Cardiac septum (tissue), 1 donor: ENCODE data around the gene TAPT1. TPM values are rescaled to one million over a fixed set of nuclear protein-coding genes. Genes with fewer than 3 reads are reported as not detected.

ENCODE experiments used
- DNase-seq: peaks from one replicate; pipeline ENCODE4 v3.0.0-alpha.2; 2020; ENCODE audit warnings: low spot score
- intact Hi-C: fragments of 100-400 bp; cut with DNase I; formaldehyde crosslinking; loops from one replicate; pipeline ENCODE4 v1.14.0; 2022
- total RNA-seq: library from RNA; stranded (reverse); fragmentation: NEBNext Ultra II Directional; extraction: Animal tissue kit (Norgen Biotek cat#: 25700); gene quantifications from one replicate; pipeline ENCODE4 v1.2.1, GENCODE V29; 2021
- donor health status: DM: no; HTN: no; CAD: no.

Gene TAPT1
- total RNA-seq, 1 donor from 2014 or later = 44.8 TPM

GRCh38 chr4:16253127-16253960, 27.1 kb upstream of the TAPT1 start:
- intact Hi-C loops = no loop called here
- no peak for DNase-seq

DNA sequence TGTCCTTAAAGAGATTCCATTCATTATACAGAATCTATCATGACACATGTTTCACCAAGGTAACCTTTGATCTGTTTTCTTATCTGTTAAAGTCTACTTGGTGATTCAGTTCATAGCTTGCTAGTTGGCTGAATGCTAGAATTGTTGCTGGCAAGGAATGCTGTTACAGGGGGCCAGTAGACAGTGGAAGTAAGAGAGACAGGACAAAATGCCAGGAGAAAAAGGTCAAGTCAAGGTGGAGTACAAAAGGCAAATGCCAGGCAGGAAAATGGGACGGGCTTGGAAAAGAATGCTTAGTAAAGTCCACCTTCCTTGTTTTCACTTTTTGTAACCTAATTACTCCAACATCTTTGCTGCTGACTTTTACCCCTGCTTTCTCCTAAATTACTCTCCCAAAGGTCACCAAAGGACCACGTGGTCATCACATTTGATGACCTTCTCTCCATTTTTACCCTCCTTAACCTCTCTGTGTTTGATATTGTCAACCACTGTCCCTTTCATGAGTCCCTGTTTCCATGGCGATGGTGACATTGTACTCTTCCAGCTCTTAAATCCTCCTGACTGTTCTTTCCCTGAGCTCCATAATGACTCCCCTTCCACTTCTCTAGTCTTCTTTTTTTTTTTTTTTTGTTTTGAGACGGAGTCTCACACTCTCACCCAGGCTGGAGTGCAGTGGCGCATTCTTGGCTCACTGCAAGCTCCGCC, 24.5 kb upstream of the TAPT1 start:
- intact Hi-C loops = no loop called here
- no peak for DNase-seq

- intact Hi-C loops = no loop called here
- DNase-seq = no peak
Measured at GRCh38 chr4:16248605-16249004, 22.3 kb upstream of the TAPT1 start.

DNA sequence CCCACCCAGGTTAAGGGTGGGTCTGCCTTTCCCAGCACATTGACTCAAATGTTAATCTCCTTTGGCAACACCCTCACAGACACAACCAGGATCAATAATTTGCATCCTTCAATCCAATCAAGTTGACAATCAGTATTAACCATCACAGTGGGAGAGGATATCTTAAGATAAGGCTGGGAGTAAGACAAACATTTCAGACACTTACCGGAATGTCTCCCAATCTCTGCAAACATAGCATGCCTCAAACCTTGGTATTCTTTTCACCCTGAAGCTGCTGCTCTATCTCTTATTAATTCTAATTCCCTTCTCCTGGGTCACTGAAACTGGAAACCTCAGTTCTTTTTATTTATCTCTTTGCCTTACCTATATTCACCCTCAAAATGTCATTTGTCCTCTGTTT, 19.0 kb upstream of the TAPT1 start:
- intact Hi-C loops = no loop called here

GRCh38 chr4:16243285-16243684, 17.0 kb upstream of the TAPT1 start:
- no peak for DNase-seq
- intact Hi-C loops = no loop called here

More for the DNA sequence above, 19.0 kb upstream of the TAPT1 start:
- no peak for DNase-seq

GRCh38 chr4:16240300-16240699, 14.0 kb upstream of the TAPT1 start:
- no peak for DNase-seq
- intact Hi-C loops = no loop called here

DNA sequence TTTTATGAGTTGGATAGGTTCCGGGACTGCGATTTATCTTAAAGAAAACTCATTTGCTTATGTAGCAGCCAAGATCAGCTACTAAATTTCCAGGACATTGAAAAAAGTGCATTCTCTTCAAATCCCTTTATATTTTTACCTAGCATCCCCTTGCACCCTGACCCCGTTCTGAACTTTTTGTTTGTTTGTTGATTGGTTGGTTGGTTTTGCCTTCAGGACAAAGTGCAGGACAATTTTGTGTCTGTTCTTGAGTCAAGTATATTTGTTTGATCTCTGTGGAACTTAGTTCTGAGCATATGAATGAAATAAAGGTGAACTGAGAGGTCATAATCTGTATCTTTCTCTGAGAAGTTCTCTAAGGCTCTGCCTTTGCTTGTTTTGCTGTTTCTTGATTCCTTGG, 12.8 kb upstream of the TAPT1 start:
- no peak for DNase-seq
- intact Hi-C loops = no loop called here

DNA sequence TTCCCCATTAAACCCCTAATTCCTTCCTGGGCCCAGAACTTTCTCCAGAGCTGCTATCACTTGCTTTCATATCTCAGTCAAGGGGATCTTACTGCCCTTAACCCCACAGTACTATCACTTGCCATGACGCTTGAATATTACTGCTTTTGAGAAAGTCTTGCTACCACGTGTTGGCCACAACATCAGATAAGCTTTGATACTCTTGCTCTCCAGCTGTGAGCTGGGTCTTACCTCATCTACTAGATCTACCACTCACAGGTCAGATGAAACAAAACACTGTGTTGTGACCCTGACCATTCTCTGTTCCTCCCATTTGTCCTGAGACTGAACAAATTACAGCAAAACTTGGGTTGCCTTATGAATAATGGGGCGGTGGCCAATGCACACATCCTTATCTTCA, 12.1 kb upstream of the TAPT1 start:
- DNase-seq = no peak
- intact Hi-C loops = no loop called here

GRCh38 chr4:16237715-16238114, 11.4 kb upstream of the TAPT1 start:
- no peak for DNase-seq
- intact Hi-C loops = no loop called here

DNA sequence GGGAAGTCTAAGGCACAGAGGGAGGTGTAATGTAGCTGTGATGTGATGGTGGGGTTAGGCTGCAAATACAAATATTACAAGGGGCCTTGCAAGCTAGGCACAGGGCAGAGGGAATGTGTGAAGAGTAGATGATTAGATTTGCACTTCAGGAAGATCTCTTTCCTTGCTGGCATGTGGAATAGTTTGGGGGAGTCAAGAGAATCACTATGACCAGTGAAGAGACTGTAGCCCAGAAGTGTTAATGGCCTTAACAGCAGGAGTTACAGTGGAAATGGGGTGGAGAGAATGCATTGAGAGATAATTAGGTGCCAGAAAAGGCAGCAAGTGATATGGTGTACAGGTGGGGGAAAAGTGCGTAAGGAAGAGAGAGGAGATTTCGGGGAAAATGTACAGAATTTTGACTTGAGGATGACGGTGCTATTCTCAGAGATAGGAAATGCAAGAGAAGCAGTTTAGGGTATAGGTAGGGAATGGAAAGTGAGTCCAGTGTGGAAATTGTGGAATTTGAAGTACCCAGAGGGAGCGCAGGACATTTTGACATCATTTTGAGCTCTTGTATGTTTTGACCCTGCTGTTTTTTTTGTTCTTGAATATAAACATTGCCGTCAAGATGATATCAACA, 10.2 kb upstream of the TAPT1 start:
- intact Hi-C loops = no loop called here
- DNase-seq = no peak

DNA sequence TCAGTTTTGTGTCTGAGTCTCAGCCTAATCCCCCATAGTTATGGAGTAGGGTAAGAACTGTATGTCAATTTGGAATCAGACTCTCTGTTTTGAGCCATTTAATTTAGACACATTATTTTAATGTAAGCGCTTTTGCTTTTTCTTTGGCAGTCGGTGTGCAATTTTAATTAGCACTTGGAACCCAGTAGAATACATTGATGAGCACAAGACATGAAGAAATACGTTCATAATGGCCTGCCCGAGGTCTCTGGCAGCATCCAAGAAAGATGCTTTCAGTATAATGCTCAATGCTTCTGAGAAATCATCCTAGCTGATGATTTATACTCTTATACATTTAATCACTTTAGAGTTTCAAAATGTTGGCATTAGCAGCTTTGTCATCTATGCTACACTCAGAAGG, 8.9 kb upstream of the TAPT1 start:
- DNase-seq = no peak
- intact Hi-C loops = no loop called here

DNA sequence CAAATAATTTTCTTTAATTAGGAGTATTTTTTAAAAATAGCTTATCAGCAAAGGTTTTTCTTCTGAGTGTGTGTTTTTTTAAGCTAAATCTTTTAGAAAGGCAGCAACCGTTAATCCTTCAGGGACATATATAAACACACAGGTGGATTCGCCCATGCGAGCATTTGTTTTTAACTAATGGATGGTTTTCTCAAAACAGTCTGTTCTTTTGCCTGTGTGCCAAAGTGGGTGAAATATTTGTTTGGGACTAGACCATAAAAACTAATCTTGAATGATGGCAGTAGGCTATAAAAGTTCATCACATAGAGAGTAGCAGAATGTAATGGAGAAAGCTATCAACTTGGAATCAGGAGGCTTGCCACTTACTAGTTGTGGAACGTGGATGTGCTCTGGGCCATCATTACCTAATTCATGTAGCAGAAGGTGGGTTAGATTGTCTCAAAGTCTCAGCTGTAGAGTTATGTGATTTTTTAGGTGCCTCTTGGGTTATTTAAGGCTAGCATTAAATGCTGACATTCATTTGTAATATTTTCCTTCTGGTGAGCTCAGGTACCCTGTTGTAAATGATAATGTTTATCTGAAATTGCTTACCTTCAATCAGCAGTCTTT, 7.4 kb upstream of the TAPT1 start:
- no peak for DNase-seq
- intact Hi-C loops = no loop called here

- DNase-seq = no peak
- intact Hi-C loops = no loop called here
Measured at GRCh38 chr4:16231570-16232245, 5.4 kb upstream of the TAPT1 start.

GRCh38 chr4:16230308-16230707, 4.0 kb upstream of the TAPT1 start:
- intact Hi-C loops = no loop called here
- no peak for DNase-seq

DNA sequence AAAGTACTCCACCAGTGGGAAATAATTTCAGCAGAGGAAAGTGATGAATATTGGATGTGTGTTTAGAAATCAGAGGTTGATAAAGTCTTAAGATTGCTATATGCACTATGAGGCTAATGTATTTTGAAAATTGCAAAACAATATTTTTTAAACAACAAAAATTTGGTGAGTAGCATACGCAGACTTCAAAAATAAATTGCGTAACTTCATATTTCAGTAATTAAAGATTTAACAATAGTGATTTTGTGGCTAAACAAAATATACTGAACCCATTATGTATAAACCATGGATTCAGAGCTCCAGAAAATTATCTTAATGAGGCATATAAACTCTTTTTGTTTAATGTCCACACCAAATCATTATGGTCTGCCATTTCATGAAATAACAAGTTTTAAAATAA, 3.3 kb upstream of the TAPT1 start:
- DNase-seq = no peak
- intact Hi-C loops = loop anchor here (10.0 kb wide), 2 partner anchors 575 to 1215 kb away; partner anchors contain the start of gene FBXL5

DNA sequence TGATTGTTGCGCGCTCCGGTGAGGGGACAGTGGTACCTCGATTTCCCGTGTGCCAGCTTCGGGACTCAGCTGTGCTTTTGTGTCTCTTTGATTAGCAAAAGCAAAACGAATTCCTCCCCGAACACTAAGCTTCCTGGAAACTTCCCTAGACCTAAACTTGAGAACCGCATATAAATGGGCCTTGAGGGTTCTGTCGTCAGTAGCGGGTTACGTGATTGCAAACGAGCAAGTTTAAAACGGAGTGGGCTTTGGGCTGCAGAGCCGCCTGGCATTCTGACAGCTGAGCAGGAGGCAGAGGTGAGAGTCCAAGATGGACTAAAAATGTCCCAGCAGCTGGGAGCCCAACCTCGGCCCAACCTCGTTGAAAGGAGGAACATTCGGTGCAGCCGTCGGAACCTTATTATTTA, 1.2 kb upstream of the TAPT1 start:
- intact Hi-C loops = loop anchor here (2.0 to 10.0 kb wide), 3 partner anchors 31 to 1213 kb away; partner anchors contain the start of gene FBXL5
- peak; percentile 78 for DNase-seq

- intact Hi-C loops = loop anchor here (2.0 to 10.0 kb wide), 3 partner anchors 30 to 1212 kb away; partner anchors contain the start of gene FBXL5
- peak; percentile 79 for DNase-seq
Measured at GRCh38 chr4:16226816-16227461, 668 bp upstream of the TAPT1 start.

GRCh38 chr4:16225167-16225862, 956 bp downstream of the TAPT1 start:
- DNase-seq = no peak
- intact Hi-C loops = loop anchor here (10.0 kb wide), 2 partner anchors 571 to 1211 kb away; partner anchors contain the start of gene FBXL5
